BE2C (cell line): ENCODE results near the gene RFX2.

Experiments used
- DNase-seq: peaks from one replicate; pipeline ENCODE4 v3.0.0-alpha.2; 2020
- H3K27me3 ChIP-seq: fragments of 250-450 bp; sonication (Bioruptor Pico); 2 replicates; pipeline ENCODE4 v1.5.1; 2020; ENCODE audit warnings: mild to moderate bottlenecking
- H3K36me3 ChIP-seq: fragments of 250-450 bp; sonication (Bioruptor Pico); 2 replicates; pipeline ENCODE4 v1.5.1; 2020; ENCODE audit warnings: mild to moderate bottlenecking
- H3K4me1 ChIP-seq: fragments of 250-450 bp; sonication (Bioruptor Pico); 2 replicates; pipeline ENCODE4 v1.5.1; 2020
- H3K4me3 ChIP-seq: 2 replicates; pipeline ENCODE4 v1.5.1; 2011; ENCODE audit warnings: low read depth, low read length
- H3K9me3 ChIP-seq: fragments of 250-450 bp; sonication (Bioruptor Pico); 2 replicates; pipeline ENCODE4 v1.5.1; 2020
- TF ChIP-seq, protein P1 (sequence below): IDR thresholded peaks from 2 replicates; pipeline ENCODE4 v1.5.1; 2012; ENCODE audit warnings: mild to moderate bottlenecking, low read depth, low read length

Gene RFX2

DNA sequence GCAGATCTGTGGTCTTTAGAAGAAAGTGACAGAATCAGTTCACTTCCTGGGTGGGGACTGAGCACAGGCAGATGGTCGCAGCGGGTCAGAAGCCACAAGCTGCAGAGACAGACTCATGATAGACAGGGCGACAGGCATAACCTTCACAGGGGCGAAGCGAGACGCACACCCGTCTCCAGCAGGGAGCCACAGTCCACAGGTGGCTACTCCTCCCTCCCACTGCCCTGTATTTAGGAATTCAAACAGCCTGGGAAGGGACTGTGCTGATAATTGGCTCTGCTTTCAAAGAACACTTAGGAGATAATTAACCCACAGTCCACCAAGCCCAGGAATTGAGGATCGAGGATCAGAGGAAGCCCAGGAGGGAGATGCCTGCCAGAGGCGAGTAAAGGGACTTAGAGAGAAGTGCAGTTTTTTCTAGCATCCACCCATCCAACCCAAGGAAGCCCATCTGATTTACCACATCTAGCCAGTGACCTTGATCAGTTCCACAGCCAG lies 23.2 kb downstream of the RFX2 start:
- DNase-seq, result peak; percentile 55
- TF ChIP-seq, protein P1, sequence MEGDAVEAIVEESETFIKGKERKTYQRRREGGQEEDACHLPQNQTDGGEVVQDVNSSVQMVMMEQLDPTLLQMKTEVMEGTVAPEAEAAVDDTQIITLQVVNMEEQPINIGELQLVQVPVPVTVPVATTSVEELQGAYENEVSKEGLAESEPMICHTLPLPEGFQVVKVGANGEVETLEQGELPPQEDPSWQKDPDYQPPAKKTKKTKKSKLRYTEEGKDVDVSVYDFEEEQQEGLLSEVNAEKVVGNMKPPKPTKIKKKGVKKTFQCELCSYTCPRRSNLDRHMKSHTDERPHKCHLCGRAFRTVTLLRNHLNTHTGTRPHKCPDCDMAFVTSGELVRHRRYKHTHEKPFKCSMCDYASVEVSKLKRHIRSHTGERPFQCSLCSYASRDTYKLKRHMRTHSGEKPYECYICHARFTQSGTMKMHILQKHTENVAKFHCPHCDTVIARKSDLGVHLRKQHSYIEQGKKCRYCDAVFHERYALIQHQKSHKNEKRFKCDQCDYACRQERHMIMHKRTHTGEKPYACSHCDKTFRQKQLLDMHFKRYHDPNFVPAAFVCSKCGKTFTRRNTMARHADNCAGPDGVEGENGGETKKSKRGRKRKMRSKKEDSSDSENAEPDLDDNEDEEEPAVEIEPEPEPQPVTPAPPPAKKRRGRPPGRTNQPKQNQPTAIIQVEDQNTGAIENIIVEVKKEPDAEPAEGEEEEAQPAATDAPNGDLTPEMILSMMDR, result no peak
- Histone ChIP-seq H3K4me3 (peak overlapping the region; percentile 46), H3K36me3 (no peaks in the 10 kb centered on the region), H3K27me3 (no peaks in the 10 kb centered on the region), H3K9me3 (no peaks in the 10 kb centered on the region), H3K4me1 (peaks cover 15% of the 10 kb centered on the region)

DNA sequence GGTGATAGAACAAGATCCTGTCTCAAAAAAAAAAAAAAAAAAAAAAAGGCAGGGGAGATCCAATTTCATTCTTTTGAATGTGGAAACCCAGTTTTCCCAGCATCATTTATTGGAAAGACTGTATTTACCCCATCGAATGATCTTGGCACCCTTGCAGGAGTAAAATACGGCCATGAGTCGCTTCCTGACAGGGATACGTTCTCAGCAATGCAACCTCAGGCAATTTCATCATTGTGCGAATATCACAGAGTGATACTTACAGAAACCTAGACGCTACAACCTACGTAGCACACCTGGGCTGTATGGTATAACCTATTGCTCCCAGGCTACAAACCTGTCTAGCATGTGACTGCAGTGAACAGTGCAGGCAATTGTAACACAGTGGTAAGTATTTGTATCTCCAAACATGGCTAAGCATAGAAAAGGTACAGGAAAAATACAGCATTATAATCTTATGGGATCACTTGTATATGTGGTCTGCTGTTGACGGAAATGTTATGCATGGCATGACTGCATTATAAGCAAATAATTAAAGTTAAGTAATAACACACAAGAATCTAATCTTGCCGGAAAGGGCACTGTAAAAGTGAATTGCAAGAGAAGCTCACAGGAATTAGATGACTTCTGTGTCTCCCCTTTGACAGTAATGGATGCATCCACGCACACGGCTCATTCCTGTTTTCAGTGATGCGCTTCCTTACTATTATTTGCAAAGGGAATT lies 24.1 kb downstream of the RFX2 start:
- DNase-seq, result no peak
- Histone ChIP-seq H3K27me3 (no peaks in the 10 kb centered on the region), H3K9me3 (no peaks in the 10 kb centered on the region), H3K36me3 (no peaks in the 10 kb centered on the region), H3K4me3 (no peak overlapping the region; the same call in 1 of the 2 replicates), H3K4me1 (peaks cover 11% of the 10 kb centered on the region)
- TF ChIP-seq, protein P1, result no peak

DNA sequence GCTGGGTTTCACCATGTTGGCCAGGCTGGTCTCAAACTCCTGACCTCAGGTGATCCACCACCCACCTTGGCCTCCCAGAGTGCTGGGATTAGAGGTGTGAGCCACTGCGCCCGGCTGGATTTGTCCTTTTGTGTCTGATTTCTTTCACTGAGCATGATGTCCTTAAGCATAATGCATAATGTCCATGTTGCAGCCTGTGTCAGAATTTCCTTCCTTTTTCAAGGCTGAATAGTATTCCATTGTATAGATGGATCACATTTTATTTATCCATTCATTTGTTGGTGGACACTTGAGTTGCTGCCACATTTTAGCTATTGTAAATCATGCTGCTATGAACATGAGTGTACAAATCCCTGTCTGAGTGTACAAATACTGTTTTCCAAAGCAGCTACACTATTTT lies 25.5 kb downstream of the RFX2 start:
- Histone ChIP-seq H3K36me3 (no peaks in the 10 kb centered on the region), H3K4me1 (peaks cover 11% of the 10 kb centered on the region), H3K27me3 (no peaks in the 10 kb centered on the region), H3K9me3 (no peaks in the 10 kb centered on the region), H3K4me3 (no peak overlapping the region)
- TF ChIP-seq, protein P1, result no peak
- no peak for DNase-seq

DNA sequence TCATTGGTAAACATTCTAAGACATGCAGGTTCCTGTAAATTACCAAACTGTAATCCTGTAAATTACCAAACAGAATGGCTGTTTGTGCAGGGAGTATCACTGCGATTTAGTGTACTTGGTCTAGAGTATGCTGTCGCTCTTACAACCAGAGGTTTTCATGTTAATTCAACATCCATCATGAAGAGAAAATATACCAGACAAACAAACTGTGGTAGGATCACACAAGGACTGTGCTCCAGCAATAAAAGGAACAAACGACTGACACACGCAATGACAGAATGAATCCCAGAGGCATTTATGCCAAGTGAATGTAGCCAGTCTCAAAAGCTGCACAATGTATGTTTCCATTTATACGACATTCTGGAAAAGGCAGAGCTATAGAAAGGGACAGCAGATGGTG lies 31.2 kb downstream of the RFX2 start:
- TF ChIP-seq, protein P1, result no peak
- no peaks in the 10 kb centered on the region for H3K27me3 ChIP-seq
- DNase-seq, result no peak
- H3K4me3 ChIP-seq, result no peak overlapping the region
- no peaks in the 10 kb centered on the region for H3K4me1 ChIP-seq
- H3K36me3 ChIP-seq, result no peaks in the 10 kb centered on the region
- no peaks in the 10 kb centered on the region for H3K9me3 ChIP-seq

DNA sequence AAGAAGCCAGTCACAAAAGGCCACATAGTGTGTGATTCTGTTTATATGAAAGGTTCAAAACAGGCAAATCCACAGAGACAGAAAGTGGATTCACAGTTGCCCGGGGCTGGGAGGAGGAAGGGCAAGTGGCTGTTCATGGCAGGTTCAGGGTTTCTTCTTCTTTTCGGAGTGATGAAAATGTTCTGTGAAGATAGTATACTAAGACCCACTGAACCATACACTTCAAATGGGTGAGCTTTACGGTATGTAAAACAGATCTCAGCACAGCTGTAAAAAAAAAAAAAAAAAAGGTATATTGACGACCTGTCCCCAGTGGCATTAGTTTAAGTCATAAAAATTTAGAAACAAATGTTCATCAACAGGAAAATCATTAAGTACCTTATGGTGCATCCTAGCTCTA lies 32.2 kb downstream of the RFX2 start:
- no peak for DNase-seq
- Histone ChIP-seq H3K4me3 (no peak overlapping the region), H3K27me3 (no peaks in the 10 kb centered on the region), H3K9me3 (no peaks in the 10 kb centered on the region), H3K36me3 (no peaks in the 10 kb centered on the region), H3K4me1 (no peaks in the 10 kb centered on the region)
- TF ChIP-seq, protein P1, result no peak

DNA sequence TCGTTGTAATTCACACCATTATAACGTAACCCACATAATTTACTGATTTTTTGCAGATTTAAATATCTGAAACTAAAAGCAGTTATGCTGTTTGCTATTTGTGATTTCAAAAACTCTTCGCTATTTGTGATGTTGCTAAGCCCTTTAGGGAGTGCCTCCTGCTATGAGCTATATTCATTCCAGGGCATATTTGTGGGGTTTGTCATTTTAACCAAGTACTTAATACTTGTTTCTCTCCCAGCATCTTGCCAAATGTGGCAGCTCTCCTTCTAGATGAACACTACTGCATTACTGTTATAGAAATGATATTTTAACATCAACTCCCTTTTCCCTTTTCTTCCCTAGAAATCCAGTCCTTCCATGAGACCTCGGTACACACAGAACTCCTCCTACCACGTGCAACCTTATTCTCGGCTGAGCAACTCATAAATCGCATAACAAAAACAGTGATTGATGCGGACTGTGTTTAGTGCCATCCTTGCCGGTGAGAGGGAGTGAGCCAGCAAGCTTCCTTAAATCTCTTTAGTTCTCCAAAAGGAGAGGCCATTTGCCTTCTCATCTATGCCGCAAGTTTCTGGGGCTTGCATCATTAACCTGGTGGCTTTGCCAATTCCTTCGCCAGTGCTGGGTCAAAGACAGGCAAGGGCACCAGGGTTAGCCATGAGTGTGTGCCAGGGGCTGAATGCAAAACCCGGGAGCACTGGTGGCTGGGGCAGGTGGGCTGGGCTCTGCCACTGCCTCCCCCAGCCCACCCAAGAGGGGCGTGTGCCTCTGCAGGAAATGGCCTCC lies 33.4 kb downstream of the RFX2 start:
- TF ChIP-seq, protein P1, result no peak
- H3K27me3 ChIP-seq, result no peaks in the 10 kb centered on the region
- H3K4me3 ChIP-seq, result no peak overlapping the region
- DNase-seq, result no peak
- no peaks in the 10 kb centered on the region for H3K9me3 ChIP-seq
- H3K36me3 ChIP-seq, result no peaks in the 10 kb centered on the region
- no peaks in the 10 kb centered on the region for H3K4me1 ChIP-seq
